Measurements from ENCODE around the gene GLB1L2. TPM values are rescaled to one million over a fixed set of nuclear protein-coding genes. Genes with fewer than 3 reads are reported as not detected.

GLB1L2 gene
- total RNA-seq, 1 experiment from 2014 or later: 27.1 TPM

DNA sequence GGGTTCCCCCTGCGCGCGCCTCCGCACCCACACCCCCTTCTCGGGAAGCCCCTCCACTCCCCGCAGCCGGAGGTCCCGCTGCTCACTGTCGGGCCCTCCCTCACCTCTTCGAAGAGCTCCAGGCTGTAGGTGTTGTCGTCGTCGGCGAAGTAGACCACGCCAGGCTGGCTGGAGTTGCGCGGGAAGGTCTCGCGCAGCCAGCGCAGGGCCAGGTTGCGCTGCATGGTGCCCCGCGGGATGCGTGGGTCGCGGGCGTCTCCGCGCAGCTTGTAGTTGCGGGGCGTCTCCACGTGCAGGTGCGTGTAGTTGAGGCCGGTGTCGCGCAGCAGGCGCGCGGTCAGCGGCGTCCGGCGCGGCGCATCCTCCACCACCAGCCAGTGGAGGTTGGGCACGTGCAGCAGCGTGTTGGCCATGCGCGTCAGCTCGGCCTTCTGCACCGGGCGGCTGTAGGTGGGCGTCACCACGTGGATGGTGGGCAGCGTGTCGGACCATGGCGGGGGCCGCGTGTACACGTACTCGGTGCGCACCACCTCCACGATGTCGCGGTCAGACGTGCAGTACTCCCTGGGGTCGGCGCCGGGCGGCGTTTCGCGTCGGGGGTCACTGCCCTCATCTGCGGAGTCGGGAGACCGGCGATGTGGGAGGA, 51.9 kb downstream of the GLB1L2 start:
- H3K4me2 ChIP-seq (ENCODE audit: low read length): no peak overlapping the region
- ChIA-PET POLR2A (no interaction called here), CTCF (no interaction called here), RAD21 (ENCODE audit: low non-redundant PET in 1 of 2, low total read pairs in 2 of 2, uncharacterized antibody in 2 of 2, unreplicated experiment in 2 of 2) (no interaction called here)
- H3K27ac ChIP-seq (ENCODE audit: low read depth, low read length): no peak overlapping the region
- no peaks in the 10 kb centered on the region for H4K20me1 ChIP-seq (ENCODE audit: insufficient read depth)
- no peak for TF ChIP-seq CEBPB (IDR thresholded peaks at IDR 0.05; ENCODE audit: low read depth)
- no peaks in the 10 kb centered on the region for H3K36me3 ChIP-seq (ENCODE audit: control insufficient read depth in 1 of 2, insufficient read depth in 2 of 2, low read length in 2 of 2)
- H3K9me2 ChIP-seq (ENCODE audit: insufficient read depth): no peaks in the 10 kb centered on the region
- no peak overlapping the region for H3K4me3 ChIP-seq (replicated peaks in 1 of 2; ENCODE audit: low read depth in 1 of 2, low read length in 2 of 2)
- intact Hi-C loops (cut with micrococcal nuclease): no loop called here
- no peak overlapping the region for H3K9ac ChIP-seq (ENCODE audit: low read length)
- DNase-seq (ENCODE audit: low read depth, low spot score) (no peak), ATAC-seq (no peak)
- H3K79me2 ChIP-seq (ENCODE audit: insufficient read depth, low read length): no peaks in the 10 kb centered on the region
- H3K9me3 ChIP-seq (ENCODE audit: control insufficient read depth in 1 of 2, insufficient read depth in 1 of 2, low read depth in 1 of 2, low read length in 2 of 2): no peaks in the 10 kb centered on the region
- no TSS peak for BruUV-seq (replicated peaks)
- no peaks in the 10 kb centered on the region for H3K4me1 ChIP-seq (ENCODE audit: control insufficient read depth in 1 of 2, insufficient read depth in 2 of 2, low read length in 2 of 2)
- no peak overlapping the region for H2AFZ ChIP-seq (ENCODE audit: low read depth, low read length, poor library complexity, severe bottlenecking)
- no peaks in the 10 kb centered on the region for H3K27me3 ChIP-seq (ENCODE audit: insufficient read depth, low read length)

DNA sequence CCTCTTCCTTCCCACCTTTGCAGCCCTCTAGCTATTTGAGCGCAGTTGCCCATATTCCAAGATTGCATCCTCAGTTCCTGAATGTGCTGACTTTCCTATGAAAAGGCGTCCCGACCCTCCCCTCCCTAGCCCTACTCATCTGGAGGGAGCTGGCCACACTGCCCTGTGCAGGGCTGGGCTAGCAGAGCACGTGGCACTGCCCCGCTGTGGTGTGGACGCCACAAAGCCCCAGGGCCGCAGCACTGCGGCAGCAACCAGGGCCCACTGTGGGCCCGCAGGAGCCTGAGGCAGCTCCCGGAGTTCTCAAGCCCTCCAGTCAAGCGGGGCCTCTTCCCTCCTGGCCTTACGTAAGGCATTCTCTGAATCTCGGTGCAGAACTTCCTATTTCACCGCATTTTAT, 52.6 kb downstream of the GLB1L2 start:
- Histone ChIP-seq H3K4me3 (replicated peaks in 1 of 2; ENCODE audit: low read depth in 1 of 2, low read length in 2 of 2) (no peak overlapping the region), H3K9ac (ENCODE audit: low read length) (no peak overlapping the region), H3K27ac (ENCODE audit: low read depth, low read length) (no peak overlapping the region), H3K9me2 (ENCODE audit: insufficient read depth) (no peaks in the 10 kb centered on the region), H2AFZ (ENCODE audit: low read depth, low read length, poor library complexity, severe bottlenecking) (no peak overlapping the region), H3K9me3 (ENCODE audit: control insufficient read depth in 1 of 2, insufficient read depth in 1 of 2, low read depth in 1 of 2, low read length in 2 of 2) (no peaks in the 10 kb centered on the region), H3K36me3 (ENCODE audit: control insufficient read depth in 1 of 2, insufficient read depth in 2 of 2, low read length in 2 of 2) (no peaks in the 10 kb centered on the region), H3K79me2 (ENCODE audit: insufficient read depth, low read length) (no peaks in the 10 kb centered on the region), H4K20me1 (ENCODE audit: insufficient read depth) (no peaks in the 10 kb centered on the region), H3K27me3 (ENCODE audit: insufficient read depth, low read length) (no peaks in the 10 kb centered on the region), H3K4me1 (ENCODE audit: control insufficient read depth in 1 of 2, insufficient read depth in 2 of 2, low read length in 2 of 2) (no peaks in the 10 kb centered on the region), H3K4me2 (ENCODE audit: low read length) (no peak overlapping the region)
- DNase-seq (ENCODE audit: low read depth, low spot score) (no peak), ATAC-seq (no peak)
- ChIA-PET CTCF (no interaction called here), RAD21 (ENCODE audit: low non-redundant PET in 1 of 2, low total read pairs in 2 of 2, uncharacterized antibody in 2 of 2, unreplicated experiment in 2 of 2) (no interaction called here), POLR2A (no interaction called here)
- intact Hi-C loops (cut with micrococcal nuclease): no loop called here
- no TSS peak for BruUV-seq (replicated peaks)
- no peak for TF ChIP-seq EZH2phosphoT487 (IDR thresholded peaks at IDR 0.05; ENCODE audit: borderline replicate concordance)
- TF ChIP-seq EZH2 (IDR thresholded peaks at IDR 0.05): no peak
- no peak for TF ChIP-seq TCF7L2 (IDR thresholded peaks at IDR 0.05; ENCODE audit: borderline replicate concordance, extremely low read depth, insufficient read depth, insufficient read length)
- TF ChIP-seq CBX3 (IDR thresholded peaks at IDR 0.05; ENCODE audit: low read depth): no peak
- TF ChIP-seq CEBPB (IDR thresholded peaks at IDR 0.05; ENCODE audit: low read depth): no peak
- TF ChIP-seq RAD21 (IDR thresholded peaks at IDR 0.05; ENCODE audit: low read depth): no peak
- TF ChIP-seq, protein P1, sequence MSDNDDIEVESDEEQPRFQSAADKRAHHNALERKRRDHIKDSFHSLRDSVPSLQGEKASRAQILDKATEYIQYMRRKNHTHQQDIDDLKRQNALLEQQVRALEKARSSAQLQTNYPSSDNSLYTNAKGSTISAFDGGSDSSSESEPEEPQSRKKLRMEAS (IDR thresholded peaks at IDR 0.05): no peak
- TF ChIP-seq POLR2A (IDR thresholded peaks at IDR 0.05; ENCODE audit: borderline replicate concordance, extremely low read depth, insufficient read depth, insufficient read length): no peak
- TF ChIP-seq ZNF274 (IDR thresholded peaks at IDR 0.05; ENCODE audit: low read depth, low read length): no peak

Measured in HCT116 (cell line).